Astrocyte of the spinal cord (primary cell): ENCODE results near the gene GAK.
A peak's percentile ranks its signal among the peaks of the same experiment; 100 is the strongest.

Experiments
- DNase-seq: peaks from one replicate; pipeline ENCODE4 v3.0.0; 2011; ENCODE audit warnings: low read depth, low spot score
- H3K4me3 ChIP-seq: 2 replicates; pipeline ENCODE4 v1.5.1; 2011; ENCODE audit warnings: low read depth, mild to moderate bottlenecking, low read length, moderate library complexity
- in situ Hi-C: cut with HindIII; loops from 2 replicates; pipeline ENCODE4 v1.10.0; 2017; ENCODE audit warnings: low sequenced_read_pairs
- TF ChIP-seq, protein P1 (sequence below): IDR thresholded peaks from 2 replicates; pipeline ENCODE4 v1.5.1; 2012; ENCODE audit warnings: low read depth, mild to moderate bottlenecking, low read length, inconsistent platforms

The GAK gene

DNA sequence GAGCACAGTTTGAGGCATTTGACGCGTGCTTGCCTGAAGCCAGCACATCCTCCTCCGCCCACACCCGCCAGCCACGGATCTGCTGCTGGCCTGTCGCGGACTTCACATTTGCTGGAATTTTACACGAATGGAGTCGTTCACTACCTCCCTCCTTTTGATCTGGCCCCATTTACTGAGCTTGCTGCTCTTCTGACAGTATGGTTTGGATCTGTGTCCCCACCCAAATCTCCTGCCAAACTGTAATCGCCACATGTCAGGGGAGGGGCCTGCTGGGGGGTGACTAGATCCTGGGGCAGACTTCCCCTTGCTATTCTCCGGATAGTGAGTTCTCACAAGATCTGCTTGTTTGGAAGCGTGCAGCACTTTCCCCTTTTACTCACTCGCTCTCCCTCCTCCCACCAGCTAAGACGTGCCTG, 86.3 kb downstream of the GAK start:
- H3K4me3 ChIP-seq = no peak overlapping the region
- no peak for DNase-seq
- in situ Hi-C loops = no loop called here
- TF ChIP-seq, protein P1, sequence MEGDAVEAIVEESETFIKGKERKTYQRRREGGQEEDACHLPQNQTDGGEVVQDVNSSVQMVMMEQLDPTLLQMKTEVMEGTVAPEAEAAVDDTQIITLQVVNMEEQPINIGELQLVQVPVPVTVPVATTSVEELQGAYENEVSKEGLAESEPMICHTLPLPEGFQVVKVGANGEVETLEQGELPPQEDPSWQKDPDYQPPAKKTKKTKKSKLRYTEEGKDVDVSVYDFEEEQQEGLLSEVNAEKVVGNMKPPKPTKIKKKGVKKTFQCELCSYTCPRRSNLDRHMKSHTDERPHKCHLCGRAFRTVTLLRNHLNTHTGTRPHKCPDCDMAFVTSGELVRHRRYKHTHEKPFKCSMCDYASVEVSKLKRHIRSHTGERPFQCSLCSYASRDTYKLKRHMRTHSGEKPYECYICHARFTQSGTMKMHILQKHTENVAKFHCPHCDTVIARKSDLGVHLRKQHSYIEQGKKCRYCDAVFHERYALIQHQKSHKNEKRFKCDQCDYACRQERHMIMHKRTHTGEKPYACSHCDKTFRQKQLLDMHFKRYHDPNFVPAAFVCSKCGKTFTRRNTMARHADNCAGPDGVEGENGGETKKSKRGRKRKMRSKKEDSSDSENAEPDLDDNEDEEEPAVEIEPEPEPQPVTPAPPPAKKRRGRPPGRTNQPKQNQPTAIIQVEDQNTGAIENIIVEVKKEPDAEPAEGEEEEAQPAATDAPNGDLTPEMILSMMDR = no peak

DNA sequence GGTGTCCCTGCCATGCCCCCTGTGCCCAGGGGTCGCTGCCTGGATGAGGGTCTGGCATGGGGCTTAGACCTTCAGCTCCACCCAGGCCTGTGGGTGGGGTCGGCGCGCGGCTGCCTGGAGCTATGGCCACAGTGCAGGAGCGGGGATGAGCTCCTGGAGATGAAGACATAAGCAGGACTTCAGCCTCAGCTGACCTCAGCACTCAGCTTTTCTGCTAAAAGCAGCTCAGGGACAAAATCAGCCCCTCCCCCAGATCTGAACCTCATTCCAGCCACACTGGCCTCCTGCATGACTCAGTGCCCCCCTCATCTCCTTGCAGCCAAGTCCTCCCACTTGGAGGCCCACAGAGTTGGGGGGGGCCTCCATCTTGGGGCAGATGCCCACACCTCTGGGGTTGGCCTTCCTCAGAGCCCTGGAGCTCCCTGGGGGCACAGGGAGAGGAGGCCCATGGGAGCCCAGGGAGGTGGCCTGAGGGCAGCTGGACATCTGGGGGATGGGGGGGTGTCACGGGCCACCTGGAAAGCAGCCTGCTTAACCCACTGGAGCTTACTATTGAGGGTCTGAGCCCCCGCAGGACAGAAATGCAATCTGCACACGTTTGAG, 86.8 kb downstream of the GAK start:
- TF ChIP-seq, protein P1 = no peak
- peak; percentile 16 for DNase-seq
- in situ Hi-C loops = no loop called here
- H3K4me3 ChIP-seq = no peak overlapping the region

DNA sequence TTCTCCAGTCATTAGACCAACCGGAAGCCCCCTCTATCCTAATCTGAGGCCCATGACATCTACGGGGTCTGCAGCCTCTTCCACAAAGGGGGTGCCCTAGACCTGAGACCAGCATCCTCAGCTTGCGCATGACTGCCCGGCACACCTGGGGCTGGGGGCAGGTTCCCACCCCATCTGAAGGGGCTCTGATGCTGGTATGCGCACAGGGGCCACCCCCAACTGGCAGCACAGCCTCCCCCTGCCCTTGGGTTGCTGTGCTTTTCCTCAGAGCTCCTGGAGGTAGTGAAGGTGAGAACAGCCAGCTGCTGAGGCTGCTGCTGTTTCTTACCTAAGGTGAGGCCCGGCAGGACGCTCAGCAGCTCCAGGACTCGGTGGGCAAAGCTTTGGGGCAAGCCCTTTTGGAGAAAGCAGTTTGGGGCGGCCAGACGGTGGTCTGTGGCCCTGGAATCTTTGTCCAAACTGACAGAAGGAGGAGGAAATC, 87.3 kb downstream of the GAK start:
- in situ Hi-C loops = no loop called here
- H3K4me3 ChIP-seq = no peak overlapping the region
- no peak for DNase-seq
- TF ChIP-seq, protein P1 = no peak

DNA sequence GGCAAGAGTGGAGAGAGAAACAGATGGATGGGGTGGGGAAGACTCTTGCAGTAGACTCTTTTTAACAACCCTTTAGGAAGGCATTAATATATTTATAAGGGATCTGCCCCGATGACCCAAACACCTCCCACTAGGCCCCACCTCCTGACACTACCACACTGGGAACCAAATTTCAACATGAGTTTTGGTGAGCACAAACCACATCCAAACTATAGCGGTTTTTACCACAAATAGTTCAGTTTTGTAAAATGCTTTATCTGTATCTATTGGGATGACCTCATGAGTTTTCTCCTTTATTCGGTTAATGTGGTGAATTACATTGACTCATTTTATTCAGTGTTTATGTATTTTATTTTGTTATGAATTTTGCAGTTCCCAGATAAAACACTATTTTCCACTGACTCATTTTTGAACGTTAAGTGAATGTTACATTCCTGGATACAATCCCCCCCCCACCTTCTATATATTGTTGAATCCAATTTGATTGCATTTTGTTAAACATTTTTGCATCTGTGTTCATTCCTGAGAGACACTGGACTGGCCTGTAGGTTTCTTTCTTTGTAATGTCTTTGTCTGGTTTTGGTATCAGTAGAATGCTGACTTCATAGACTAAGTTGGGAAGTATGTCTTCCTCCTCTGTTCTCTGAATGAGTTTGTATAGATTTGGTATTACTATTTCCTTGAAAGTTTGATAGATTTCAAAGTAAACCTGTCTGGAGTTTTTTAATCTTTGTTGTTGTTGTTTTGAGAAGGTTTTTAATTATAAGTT, 92.3 kb downstream of the GAK start:
- DNase-seq = no peak
- H3K4me3 ChIP-seq = no peak overlapping the region
- TF ChIP-seq, protein P1 = no peak
- in situ Hi-C loops = no loop called here

DNA sequence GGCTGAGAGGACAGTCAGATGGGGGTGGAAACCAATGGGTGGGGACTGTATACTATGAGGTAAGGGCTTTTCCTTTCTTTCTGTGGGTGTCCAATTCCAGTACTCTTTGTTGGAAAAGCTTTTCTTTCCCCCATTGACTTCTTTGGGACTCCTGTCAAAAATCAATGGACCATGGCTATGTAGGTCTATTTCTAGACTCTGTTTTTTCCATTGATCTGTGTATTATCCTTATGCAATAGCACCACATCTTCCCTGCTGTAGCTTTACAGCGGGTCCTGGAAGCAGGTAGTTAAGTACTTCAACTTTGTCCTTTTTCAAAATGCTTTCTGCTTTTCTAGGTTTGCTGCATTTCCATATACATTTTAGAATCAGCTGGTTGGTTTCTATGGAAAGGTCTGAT, 94.3 kb downstream of the GAK start:
- no peak for DNase-seq
- H3K4me3 ChIP-seq = no peak overlapping the region
- TF ChIP-seq, protein P1 = no peak
- in situ Hi-C loops = no loop called here

DNA sequence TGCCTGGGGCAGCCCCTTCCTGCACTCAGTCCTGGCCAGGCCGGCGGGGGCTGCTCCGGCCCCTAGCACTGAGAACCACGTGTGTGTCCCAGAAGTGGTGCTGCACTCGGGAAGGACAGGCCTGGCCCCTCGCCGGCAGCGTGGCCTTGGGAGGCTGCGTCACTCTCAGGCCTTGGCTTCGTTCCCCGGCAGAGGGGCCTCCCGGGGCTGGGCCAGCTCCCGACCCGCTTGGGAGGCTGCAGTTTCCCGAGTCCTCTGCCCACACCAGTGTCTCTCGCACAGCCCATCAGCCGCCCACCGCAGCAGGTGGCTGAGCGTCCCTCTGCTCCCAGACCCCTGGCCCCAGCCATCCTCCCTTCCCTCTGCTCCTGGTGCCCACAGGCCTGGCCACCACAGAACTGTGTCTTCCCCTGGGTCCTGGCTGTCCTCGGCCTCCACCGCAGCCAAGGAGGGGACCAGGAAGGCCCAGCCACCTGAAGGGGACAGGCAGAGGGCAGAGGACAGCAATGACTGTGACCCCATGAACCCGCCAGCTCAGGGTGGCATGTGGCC, 95.3 kb downstream of the GAK start:
- TF ChIP-seq, protein P1 = no peak
- no peak overlapping the region for H3K4me3 ChIP-seq
- DNase-seq = no peak

More for the DNA sequence above, 95.3 kb downstream of the GAK start:
- in situ Hi-C loops = no loop called here
